Ishikawa (cell line): ENCODE results near the gene KIAA0825.

Experiments
- CEBPB ChIP-seq: IDR thresholded peaks from 2 replicates; pipeline ENCODE4 v1.6.1; 2012
- CREB1 ChIP-seq: IDR thresholded peaks from 2 replicates; pipeline ENCODE4 v1.6.1; 2012; ENCODE audit warnings: low read depth
- EGR1 ChIP-seq: IDR thresholded peaks from 2 replicates; pipeline ENCODE4 v1.6.1; 2012
- EP300 ChIP-seq: IDR thresholded peaks from 2 replicates; pipeline ENCODE4 v1.6.1; 2012; ENCODE audit warnings: borderline replicate concordance
- FOXM1 ChIP-seq: IDR thresholded peaks from 2 replicates; pipeline ENCODE4 v1.6.1; 2012; ENCODE audit warnings: low read depth, borderline replicate concordance
- MAX ChIP-seq: IDR thresholded peaks from 2 replicates; pipeline ENCODE4 v1.6.1; 2012
- NFIC ChIP-seq: IDR thresholded peaks from 2 replicates; pipeline ENCODE4 v1.6.1; 2012
- RAD21 ChIP-seq: IDR thresholded peaks from 2 replicates; pipeline ENCODE4 v1.6.1; 2012; ENCODE audit warnings: low read depth
- TAF1 ChIP-seq: IDR thresholded peaks from 2 replicates; pipeline ENCODE4 v1.6.1; 2012; ENCODE audit warnings: low read depth, mild to moderate bottlenecking
- TCF12 ChIP-seq: IDR thresholded peaks from 2 replicates; pipeline ENCODE4 v1.6.1; 2012; ENCODE audit warnings: low read depth
- TEAD4 ChIP-seq: IDR thresholded peaks from 2 replicates; pipeline ENCODE4 v1.6.1; 2012
- USF1 ChIP-seq: IDR thresholded peaks from 2 replicates; pipeline ENCODE4 v1.6.1; 2012
- YY1 ChIP-seq: IDR thresholded peaks from 2 replicates; pipeline ENCODE4 v1.6.1; 2012; ENCODE audit warnings: low read depth
- ZBTB7A ChIP-seq: IDR thresholded peaks from 2 replicates; pipeline ENCODE4 v1.6.1; 2012; ENCODE audit warnings: low read depth
- TF ChIP-seq, protein P1 (sequence below): IDR thresholded peaks from 2 replicates; pipeline ENCODE4 v1.6.1; 2012; ENCODE audit warnings: low read depth, mild to moderate bottlenecking

Gene KIAA0825

DNA sequence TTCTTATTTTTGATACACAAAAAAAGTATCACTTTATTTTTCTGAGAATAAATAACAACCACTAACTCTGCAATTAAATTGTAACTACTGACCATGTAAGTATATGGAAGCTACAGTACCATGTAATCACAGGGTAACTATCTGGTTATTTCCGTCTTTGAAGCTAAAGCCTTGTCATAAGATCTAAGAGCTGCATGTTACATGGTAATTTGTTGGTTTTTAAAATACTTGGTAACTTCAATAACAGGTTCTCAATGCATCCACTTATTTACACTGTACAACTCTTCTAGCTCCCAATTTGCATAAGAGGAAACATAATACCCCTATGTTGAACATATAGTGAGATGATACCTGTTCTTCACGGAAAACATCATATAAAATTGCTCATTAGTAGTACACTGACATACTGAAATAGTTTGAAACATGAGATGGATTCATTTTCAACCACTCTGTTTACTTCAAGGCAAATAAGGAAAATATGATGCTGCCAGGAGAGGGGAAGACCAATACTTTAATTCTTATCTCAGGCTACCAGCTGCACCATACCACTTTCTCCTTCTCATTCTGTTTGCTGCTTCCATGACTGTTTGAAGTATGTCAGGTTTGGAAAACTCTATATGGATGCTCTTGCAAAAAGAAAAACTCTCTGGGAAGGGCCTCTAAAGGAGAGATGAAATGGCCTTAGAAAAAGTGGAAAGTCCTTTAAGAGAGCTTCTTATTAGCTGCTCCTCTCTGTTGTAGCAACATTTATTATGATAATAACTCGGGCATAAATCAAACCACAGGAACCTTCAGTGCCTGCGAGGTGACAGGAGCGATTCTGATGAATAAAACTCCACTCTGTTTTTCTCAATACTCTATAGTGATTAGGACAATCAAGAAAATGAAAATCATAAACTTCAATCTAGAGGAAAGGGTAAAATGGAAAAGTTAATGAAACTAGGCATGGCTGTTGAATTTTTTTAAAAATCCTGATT, 150.2 kb downstream of the KIAA0825 start:
- TF ChIP-seq CREB1, result no peak
- TF ChIP-seq EGR1, result no peak
- no peak for TF ChIP-seq TCF12
- no peak for TF ChIP-seq CEBPB
- TF ChIP-seq NFIC, result no peak
- TF ChIP-seq FOXM1, result no peak
- no peak for TF ChIP-seq TAF1
- TF ChIP-seq EP300, result no peak
- no peak for TF ChIP-seq RAD21
- TF ChIP-seq, protein P1, sequence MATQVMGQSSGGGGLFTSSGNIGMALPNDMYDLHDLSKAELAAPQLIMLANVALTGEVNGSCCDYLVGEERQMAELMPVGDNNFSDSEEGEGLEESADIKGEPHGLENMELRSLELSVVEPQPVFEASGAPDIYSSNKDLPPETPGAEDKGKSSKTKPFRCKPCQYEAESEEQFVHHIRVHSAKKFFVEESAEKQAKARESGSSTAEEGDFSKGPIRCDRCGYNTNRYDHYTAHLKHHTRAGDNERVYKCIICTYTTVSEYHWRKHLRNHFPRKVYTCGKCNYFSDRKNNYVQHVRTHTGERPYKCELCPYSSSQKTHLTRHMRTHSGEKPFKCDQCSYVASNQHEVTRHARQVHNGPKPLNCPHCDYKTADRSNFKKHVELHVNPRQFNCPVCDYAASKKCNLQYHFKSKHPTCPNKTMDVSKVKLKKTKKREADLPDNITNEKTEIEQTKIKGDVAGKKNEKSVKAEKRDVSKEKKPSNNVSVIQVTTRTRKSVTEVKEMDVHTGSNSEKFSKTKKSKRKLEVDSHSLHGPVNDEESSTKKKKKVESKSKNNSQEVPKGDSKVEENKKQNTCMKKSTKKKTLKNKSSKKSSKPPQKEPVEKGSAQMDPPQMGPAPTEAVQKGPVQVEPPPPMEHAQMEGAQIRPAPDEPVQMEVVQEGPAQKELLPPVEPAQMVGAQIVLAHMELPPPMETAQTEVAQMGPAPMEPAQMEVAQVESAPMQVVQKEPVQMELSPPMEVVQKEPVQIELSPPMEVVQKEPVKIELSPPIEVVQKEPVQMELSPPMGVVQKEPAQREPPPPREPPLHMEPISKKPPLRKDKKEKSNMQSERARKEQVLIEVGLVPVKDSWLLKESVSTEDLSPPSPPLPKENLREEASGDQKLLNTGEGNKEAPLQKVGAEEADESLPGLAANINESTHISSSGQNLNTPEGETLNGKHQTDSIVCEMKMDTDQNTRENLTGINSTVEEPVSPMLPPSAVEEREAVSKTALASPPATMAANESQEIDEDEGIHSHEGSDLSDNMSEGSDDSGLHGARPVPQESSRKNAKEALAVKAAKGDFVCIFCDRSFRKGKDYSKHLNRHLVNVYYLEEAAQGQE, result no peak
- no peak for TF ChIP-seq YY1
- no peak for TF ChIP-seq USF1
- TF ChIP-seq ZBTB7A, result no peak
- TF ChIP-seq MAX, result no peak
- no peak for TF ChIP-seq TEAD4

GRCh38 chr5:94467346-94467953, 151.0 kb downstream of the KIAA0825 start:
- TF ChIP-seq YY1 (no peak), TAF1 (no peak), EGR1 (no peak), ZBTB7A (no peak), TCF12 (no peak), CREB1 (no peak)
- TF ChIP-seq, protein P1, result no peak

DNA sequence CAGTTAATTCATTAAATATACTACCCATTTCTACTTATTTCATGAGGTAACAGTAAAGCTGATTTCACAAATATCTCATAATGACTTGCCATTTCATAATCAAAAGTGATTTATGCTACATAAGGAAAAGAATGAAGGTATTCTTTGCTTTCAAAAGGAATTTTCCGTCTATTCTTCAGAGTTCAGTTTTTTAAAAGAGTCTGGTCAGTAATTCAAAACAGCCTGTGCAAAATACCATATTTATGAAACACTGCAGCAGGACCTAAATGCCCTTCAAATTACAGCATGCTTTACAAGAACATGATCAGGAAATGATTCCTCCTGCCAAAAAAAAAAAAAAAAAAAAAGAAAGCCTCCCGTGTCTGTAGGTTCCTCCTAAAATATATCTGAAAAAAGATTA, 154.7 kb downstream of the KIAA0825 start:
- TF ChIP-seq TCF12, result no peak
- no peak for TF ChIP-seq FOXM1
- no peak for TF ChIP-seq CEBPB
- no peak for TF ChIP-seq ZBTB7A
- TF ChIP-seq CREB1, result no peak
- no peak for TF ChIP-seq NFIC
- TF ChIP-seq, protein P1, result no peak
- TF ChIP-seq YY1, result no peak
- TF ChIP-seq TEAD4, result no peak
- no peak for TF ChIP-seq TAF1
- no peak for TF ChIP-seq EP300
- TF ChIP-seq USF1, result no peak
- TF ChIP-seq RAD21, result no peak

DNA sequence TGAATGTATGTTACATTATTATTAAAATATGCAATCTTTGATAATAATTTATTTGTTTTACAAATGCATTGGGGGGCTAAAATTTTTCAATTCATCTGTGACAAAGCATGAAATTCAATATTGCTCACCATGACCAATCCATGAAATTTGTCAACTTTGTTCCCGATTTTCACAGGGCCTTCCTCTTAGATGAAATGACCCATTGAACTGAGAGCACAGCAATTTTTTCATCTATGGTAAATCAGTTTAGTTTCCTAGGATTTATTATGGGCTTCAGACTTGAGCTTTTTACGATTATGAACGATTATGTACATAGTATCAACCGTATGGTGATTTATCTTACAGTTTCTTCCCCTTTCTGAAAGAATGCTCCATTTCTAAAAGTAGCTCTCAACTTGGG, 157.3 kb downstream of the KIAA0825 start:
- TF ChIP-seq TAF1 (no peak), NFIC (no peak), RAD21 (no peak), CREB1 (no peak), ZBTB7A (no peak), FOXM1 (no peak), CEBPB (no peak), MAX (no peak), USF1 (no peak)
